HG03378 (cell line): ENCODE results near the gene ZNF681.
"Not testable (repeated sequence)": the region's sequence is repeated elsewhere in the genome, so short reads cannot be mapped to it uniquely, and the experiment has no call there.

ENCODE experiments used
- ATAC-seq: cut with Tn5 transposase; IDR thresholded peaks from one replicate; pipeline ENCODE4 v1.9.1; 2021; ENCODE audit warnings: mild to moderate bottlenecking, moderate library complexity; ENCODE audit not compliant: unreplicated experiment

ZNF681 gene

GRCh38 chr19:23774524-23774971, 15.9 kb upstream of the ZNF681 start:
- no peak for ATAC-seq

GRCh38 chr19:23774106-23774505, 15.4 kb upstream of the ZNF681 start:
- ATAC-seq: no peak

- ATAC-seq: no peak
Observed at GRCh38 chr19:23772675-23773063, 14.0 kb upstream of the ZNF681 start.

- ATAC-seq: no peak
Observed at GRCh38 chr19:23771761-23772674, 13.3 kb upstream of the ZNF681 start.

GRCh38 chr19:23771316-23771715, 12.6 kb upstream of the ZNF681 start:
- ATAC-seq: no peak

GRCh38 chr19:23770672-23771250, 12.1 kb upstream of the ZNF681 start:
- no peak for ATAC-seq

- ATAC-seq: no peak
Observed at GRCh38 chr19:23769691-23770468, 11.2 kb upstream of the ZNF681 start.

- ATAC-seq: no peak
Observed at GRCh38 chr19:23766951-23767350, 8.3 kb upstream of the ZNF681 start.

GRCh38 chr19:23764781-23765180, 6.1 kb upstream of the ZNF681 start:
- no peak for ATAC-seq

- ATAC-seq: peak; percentile 70
Observed at GRCh38 chr19:23762884-23763711, 4.4 kb upstream of the ZNF681 start.

- ATAC-seq: no peak
Observed at GRCh38 chr19:23762548-23762883, 3.8 kb upstream of the ZNF681 start.

- ATAC-seq: not testable (repeated sequence)
Observed at GRCh38 chr19:23760326-23760725, 1.6 kb upstream of the ZNF681 start.

- not testable (repeated sequence) for ATAC-seq
Observed at GRCh38 chr19:23743633-23744232, 15.0 kb downstream of the ZNF681 start.

- not testable (repeated sequence) for ATAC-seq
Observed at GRCh38 chr19:23730729-23731465, 27.8 kb downstream of the ZNF681 start.

GRCh38 chr19:23724161-23724560, 34.5 kb downstream of the ZNF681 start:
- ATAC-seq: not testable (repeated sequence)

GRCh38 chr19:23718802-23719201, 39.9 kb downstream of the ZNF681 start:
- no peak for ATAC-seq

GRCh38 chr19:23716792-23717191, 41.9 kb downstream of the ZNF681 start:
- no peak for ATAC-seq

- ATAC-seq: no peak
Observed at GRCh38 chr19:23709347-23709746, 49.3 kb downstream of the ZNF681 start.

- no peak for ATAC-seq
Observed at GRCh38 chr19:23706657-23707056, 52.0 kb downstream of the ZNF681 start.

GRCh38 chr19:23699521-23699860, 59.2 kb downstream of the ZNF681 start:
- ATAC-seq: no peak
